HG02870 (cell line): ENCODE data around the gene CDKN2B.
"Not testable (repeated sequence)": the region's sequence is repeated elsewhere in the genome, so short reads cannot be mapped to it uniquely, and the experiment has no call there.

ENCODE experiments used
- ATAC-seq: cut with Tn5 transposase; IDR thresholded peaks from one replicate; pipeline ENCODE4 v1.9.1; 2021; ENCODE audit warnings: mild to moderate bottlenecking, moderate library complexity; ENCODE audit not compliant: unreplicated experiment

Gene CDKN2B

DNA sequence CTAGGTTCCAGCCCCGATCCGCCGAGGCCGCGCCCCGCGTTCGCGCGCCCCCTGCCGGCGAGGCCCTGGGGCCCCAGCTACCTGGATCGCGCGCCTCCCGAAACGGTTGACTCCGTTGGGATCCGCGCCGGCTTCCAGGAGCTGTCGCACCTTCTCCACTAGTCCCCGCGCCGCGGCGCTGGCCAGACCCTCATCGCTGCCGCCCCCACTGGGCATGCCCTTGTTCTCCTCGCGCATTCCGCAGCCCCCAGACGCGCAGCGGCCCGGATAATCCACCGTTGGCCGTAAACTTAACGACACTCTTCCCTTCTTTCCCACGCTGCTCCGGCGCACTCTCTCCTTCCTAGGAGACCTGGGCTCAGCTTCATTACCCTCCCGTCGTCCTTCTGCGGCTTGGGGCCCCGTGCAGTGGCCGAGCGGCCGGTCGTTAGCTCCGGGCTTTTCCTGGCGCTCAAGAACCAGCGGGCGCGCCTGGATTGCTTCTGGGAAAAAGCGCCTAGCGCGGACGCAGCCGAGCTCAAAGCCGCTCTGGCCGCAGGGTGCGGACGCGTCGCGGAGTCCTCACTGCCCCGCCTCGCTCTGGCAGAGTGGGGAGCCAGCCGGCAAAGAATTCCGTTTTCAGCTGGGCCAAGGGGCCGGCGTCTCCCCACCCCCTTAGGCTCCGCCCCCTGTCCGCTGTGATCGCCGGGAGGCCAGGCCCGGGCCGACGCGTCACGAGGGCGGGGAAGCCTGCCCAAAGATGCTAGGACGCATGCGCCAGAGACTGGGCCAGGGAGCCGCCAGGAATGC is at the start of gene CDKN2B:
Gene CDKN2B, minus strand, starts transcription at position 589 of the 789 bp plus-strand sequence. Its CDS starts 352 bp downstream, at position 237.
- peak; percentile 86 for ATAC-seq

DNA sequence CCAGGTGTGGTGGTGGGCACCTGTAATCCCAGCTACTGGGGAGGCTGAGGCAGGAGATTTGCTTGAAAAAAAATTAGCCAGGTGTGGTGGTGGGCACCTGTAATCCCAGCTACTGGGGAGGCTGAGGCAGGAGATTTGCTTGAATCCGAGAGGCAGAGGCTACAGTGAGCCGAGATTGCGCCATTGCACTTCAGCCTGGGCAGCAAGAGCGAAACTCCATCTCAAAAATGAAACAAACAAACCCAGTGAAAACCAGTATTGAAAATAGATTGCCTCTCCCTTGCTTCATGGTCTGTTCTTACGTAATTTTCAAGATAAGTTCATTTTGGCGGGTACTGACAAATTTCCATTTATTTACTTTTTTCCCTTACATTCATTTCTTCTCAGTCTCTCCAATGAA is 48.9 kb upstream of the CDKN2B start:
- ATAC-seq, result not testable (repeated sequence)

DNA sequence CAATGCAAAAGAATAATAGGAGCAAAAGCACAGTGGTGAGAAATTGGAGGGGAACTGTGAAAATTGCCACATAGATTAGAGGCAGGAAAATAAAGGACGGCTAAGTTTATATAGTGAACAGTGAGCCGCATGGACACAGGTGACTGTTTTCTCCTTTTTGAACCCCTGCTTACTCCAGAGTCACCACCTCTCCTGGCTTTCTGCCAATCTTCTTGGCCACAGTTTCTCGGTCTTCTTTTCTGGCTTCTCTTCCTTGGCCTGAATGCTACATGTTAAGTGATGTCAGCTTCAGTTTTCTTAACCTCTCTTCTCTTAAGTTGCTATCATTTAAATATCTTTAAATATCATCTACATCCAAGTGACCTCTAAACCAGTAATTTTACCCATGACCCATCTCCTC is 47.3 kb upstream of the CDKN2B start:
- ATAC-seq, result no peak

GRCh38 chr9:22055090-22055489 is 46.0 kb upstream of the CDKN2B start:
- no peak for ATAC-seq

DNA sequence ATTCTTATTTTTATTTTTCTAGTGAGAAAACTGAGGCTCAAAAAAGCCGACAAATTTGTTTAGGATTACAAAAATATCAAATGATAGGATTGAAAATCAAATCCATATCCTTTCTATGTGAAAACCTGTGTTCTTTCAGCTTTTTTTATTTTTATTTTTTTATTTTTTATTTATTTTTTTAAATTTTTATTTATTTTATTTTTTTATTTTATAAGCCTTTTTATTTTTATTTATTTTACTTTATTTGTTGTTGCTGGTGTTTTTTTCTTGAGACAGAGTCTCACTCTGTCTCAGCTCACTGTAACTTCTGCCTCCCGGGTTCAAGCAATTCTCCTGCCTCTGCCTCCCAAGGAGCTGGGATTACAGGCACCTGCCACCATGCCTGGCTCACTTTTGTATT is 45.4 kb upstream of the CDKN2B start:
- ATAC-seq, result no peak

- ATAC-seq, result no peak
These were observed 45.0 kb upstream of the CDKN2B start for GRCh38 chr9:22054076-22054475.

GRCh38 chr9:22053178-22053577 is 44.1 kb upstream of the CDKN2B start:
- ATAC-seq, result no peak

DNA sequence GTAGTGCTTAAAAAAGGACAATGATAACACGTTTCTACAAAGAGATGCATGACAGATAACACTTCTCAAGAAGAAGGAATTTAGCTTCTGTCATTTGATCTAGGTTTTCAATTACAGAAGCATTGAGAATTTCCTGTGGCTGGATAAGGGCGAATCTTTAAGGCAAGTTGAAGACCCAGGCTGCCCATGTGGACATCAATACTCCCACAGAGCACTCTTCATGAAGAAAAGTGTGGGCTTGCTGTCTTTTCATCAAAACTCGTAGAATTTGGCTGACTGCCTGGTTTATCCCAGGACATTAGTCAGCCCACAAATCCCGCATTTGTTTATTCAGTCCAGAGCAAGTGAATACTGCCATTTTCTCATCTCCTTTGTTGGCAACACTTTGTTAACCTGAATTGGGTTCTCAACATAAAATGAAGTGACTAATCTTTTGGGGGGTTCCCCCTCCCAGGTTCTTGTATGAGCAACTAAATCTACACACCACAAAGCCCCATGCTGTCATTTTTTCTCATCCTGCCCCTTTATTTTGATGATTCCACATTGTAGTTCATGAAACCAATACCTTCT is 43.4 kb upstream of the CDKN2B start:
- ATAC-seq, result no peak

DNA sequence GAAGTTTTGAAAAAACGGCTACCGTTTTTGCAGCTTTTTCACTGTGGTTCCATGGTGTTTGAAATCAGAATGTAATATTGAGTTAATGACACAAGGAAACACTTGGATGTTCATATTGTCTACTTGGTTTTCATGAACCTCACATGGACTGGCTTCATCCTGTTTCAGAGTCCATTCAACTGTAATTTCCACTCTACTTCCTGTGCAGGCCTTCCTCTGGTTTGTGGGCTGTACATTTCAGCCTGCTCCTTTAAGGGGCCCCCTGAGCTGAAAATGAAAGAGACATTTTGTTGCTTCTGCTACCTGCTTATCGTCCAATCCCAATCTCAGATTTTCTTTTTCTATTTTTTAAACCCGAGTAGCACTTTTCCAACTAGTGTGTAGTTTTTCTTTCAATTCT is 41.8 kb upstream of the CDKN2B start:
- no peak for ATAC-seq

DNA sequence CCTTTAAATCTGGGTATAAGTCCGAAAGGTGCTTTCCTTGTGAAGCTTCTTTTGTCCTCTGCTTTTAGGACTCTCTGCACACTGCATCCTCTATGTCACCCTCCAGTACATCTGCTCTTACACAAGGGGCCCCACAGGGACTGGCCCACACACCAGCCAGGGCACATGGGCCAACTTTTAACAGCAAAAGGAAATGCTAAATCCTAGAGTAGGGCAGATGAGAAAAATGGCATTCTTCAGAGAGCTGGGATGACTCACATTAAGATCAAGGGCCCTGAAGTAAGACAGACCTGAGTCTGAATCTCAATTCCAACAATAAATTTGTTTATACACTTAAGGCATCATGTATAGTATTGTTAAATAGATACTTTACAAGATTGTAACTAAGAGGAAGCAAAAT is 40.3 kb upstream of the CDKN2B start:
- ATAC-seq, result no peak

GRCh38 chr9:22047596-22047995 is 38.5 kb upstream of the CDKN2B start:
- ATAC-seq, result no peak

GRCh38 chr9:22046243-22046885 is 37.3 kb upstream of the CDKN2B start:
- no peak for ATAC-seq

DNA sequence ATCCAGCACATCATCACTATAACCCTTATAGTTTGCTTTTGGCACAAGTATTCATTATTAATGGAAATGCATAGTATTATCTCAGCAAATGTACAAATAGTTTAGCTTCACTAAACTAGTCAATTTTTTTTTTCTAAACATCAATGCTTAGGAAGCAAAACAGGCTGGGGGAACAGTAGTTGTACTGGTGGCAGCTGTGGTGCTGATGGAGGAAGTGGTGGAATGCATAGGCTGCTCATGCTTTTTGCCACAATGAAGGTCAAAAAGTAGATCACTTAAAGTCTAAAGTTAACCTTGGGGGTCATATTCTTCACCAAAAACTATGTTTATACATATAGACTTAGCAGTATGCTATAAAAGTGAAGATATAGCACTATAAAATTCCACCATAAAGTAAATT is 36.3 kb upstream of the CDKN2B start:
- no peak for ATAC-seq

DNA sequence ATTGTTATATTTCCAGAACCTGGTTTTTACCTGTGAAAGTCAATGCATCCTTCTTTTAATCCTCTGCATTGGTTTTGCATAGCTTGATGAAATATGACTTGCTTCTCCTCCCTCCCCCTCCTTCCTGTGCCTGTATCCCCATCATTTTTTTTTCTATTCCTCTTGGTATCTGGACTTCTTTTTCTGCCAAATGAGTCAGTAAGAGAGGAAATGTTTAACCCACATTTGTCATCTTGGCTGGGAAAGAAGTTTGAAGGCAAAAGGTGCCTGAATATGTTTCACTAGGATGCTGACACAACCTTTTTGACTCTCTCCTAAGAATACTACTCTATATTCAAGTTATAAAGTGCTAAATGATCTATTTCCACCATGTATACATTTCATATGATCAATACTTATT is 35.5 kb upstream of the CDKN2B start:
- ATAC-seq, result no peak

- no peak for ATAC-seq
These were observed 34.8 kb upstream of the CDKN2B start for GRCh38 chr9:22043928-22044327.

DNA sequence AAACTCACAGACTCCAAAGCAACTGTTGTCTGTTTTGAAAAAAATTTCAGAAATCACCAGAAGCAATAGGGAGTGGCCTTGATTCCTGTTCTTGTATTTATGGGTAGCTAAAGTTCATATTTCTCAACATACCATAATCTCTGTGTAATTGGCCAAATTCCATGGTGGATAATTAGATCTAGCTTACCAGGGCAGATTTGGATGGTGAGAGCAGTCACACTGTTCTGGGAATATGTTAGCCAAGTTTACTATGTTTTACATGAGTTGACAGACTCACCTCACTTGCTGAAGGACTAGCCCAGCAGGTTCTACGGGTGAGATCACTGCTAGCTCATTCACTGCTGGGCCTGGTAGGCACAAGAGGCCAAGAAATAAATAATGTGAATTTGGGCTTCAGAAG is 32.7 kb upstream of the CDKN2B start:
- ATAC-seq, result no peak

- no peak for ATAC-seq
These were observed 32.2 kb upstream of the CDKN2B start for GRCh38 chr9:22041344-22041743.

- ATAC-seq, result no peak
These were observed 31.7 kb upstream of the CDKN2B start for GRCh38 chr9:22040760-22041159.

GRCh38 chr9:22039258-22039657 is 30.2 kb upstream of the CDKN2B start:
- ATAC-seq, result no peak

GRCh38 chr9:22037954-22038690 is 29.0 kb upstream of the CDKN2B start:
- ATAC-seq, result no peak

- ATAC-seq, result no peak
These were observed 27.9 kb upstream of the CDKN2B start for GRCh38 chr9:22036866-22037626.
